Measurements from ENCODE around the gene SLC25A44.

- TF ChIP-seq POLR2A (IDR thresholded peaks at IDR 0.05; ENCODE audit: low read length) (no peak), ZFP36 (IDR thresholded peaks at IDR 0.05; ENCODE audit: borderline replicate concordance, partially characterized antibody) (no peak), CTCF (IDR thresholded peaks at IDR 0.05) (no peak), PHF8 (IDR thresholded peaks at IDR 0.05; ENCODE audit: borderline replicate concordance, low read depth) (no peak)
- TF ChIP-seq, protein P1, sequence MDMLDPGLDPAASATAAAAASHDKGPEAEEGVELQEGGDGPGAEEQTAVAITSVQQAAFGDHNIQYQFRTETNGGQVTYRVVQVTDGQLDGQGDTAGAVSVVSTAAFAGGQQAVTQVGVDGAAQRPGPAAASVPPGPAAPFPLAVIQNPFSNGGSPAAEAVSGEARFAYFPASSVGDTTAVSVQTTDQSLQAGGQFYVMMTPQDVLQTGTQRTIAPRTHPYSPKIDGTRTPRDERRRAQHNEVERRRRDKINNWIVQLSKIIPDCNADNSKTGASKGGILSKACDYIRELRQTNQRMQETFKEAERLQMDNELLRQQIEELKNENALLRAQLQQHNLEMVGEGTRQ (IDR thresholded peaks at IDR 0.05): no peak
Observed at GRCh38 chr1:156221986-156222692, 28.2 kb downstream of the SLC25A44 start.
